Measurements from ENCODE around the gene MMP13. TPM values are rescaled to one million over a fixed set of nuclear protein-coding genes. Genes with fewer than 3 reads are reported as not detected.
"Not testable (repeated sequence)": the region's sequence is repeated elsewhere in the genome, so short reads cannot be mapped to it uniquely, and the experiment has no call there.

MMP13 gene
- total and polyA plus RNA-seq, 2 of the 4 experiments (the other 2 are of a cell fraction), result not detected

DNA sequence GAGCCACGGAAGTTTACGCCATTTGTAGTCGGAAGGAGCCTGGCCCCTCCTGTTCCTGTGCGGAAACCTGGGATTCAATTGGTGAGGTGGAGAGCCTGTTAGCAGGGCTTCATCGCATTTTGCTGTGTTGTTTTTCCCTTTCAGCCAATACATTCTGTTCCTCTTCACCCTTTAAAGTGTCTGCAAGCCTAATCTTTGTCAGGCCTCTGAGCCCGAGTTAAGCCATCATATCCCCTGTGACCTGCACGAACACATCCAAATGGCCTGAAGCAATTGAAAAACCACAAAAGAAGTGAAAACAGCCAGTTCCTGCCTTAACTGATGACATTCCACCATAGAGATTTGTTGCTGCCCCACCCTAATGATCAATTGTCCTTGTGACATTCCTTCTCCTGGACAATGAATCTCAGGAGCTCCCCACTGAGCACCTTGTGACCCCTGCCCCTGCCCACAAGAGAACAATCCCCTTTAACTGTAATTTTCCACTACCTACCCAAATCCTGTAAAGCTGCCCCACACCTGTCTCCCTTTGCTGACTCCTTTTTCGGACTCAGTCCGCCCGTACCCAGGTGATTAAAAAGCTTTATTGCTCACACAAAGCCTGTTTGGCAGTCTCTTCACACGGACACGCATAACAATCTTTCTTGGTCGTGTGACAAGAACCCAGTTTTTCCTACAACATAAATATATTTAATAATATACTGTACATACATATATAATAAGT, 43.6 kb downstream of the MMP13 start:
- CTCF ChIA-PET, result no interaction called here
- Histone ChIP-seq H3K9ac (ENCODE audit: low read depth, low read length) (no peak overlapping the region), H4K91ac (ENCODE audit: insufficient read depth, low read depth, low read length) (no peak overlapping the region)

DNA sequence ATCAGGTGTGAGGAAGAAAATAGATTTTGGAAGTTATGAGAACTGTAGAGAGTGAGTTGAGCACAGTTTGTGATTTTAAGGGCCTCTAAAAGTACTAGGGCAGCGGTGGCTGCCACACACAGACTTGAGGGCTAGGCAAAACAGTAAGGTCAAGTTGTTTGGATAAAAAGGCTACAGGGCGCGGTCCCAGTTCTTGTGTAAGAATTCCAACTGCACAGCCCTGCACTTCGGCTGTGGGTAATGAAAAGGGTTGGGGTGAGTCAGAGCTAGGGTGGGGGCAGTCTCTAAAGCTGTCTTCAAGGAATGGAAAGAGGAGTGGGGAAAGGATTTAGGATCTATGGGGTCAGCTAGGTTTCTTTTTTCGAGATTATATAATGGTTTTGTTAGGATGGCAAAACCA, 49.7 kb downstream of the MMP13 start:
- H3K27me3 ChIP-seq (ENCODE audit: control insufficient read depth, insufficient read depth, low read length); H2BK15ac ChIP-seq (ENCODE audit: low read depth, low read length); H3K27ac ChIP-seq (ENCODE audit: insufficient read depth, low read length); BruUV-seq (replicated peaks); POLR2A ChIA-PET (ENCODE audit: unreplicated experiment); H3K4ac ChIP-seq (ENCODE audit: low read depth, low read length); H2BK120ac ChIP-seq (ENCODE audit: low read depth, low read length); in situ Hi-C loops (cut with MboI; ENCODE audit: low sequenced_read_pairs); H4K8ac ChIP-seq (ENCODE audit: low read depth in 2 of 2, low read length in 2 of 2); H2AK5ac ChIP-seq (ENCODE audit: low read depth, low read length); H3K4me2 ChIP-seq (ENCODE audit: low read depth, low read length); H3K79me1 ChIP-seq (ENCODE audit: low read depth in 1 of 2, low read length in 2 of 2); H3K9me1 ChIP-seq (ENCODE audit: insufficient read depth, low read length); H4K5ac ChIP-seq (ENCODE audit: low read depth, low read length); H3K36me3 ChIP-seq (ENCODE audit: control insufficient read depth, insufficient read depth, low read length); H4K20me1 ChIP-seq (ENCODE audit: insufficient read depth, low read length); H3K9me3 ChIP-seq (ENCODE audit: control insufficient read depth, insufficient read depth, low read length); dilution Hi-C loops (cut with HindIII; ENCODE audit: low sequenced_read_pairs, unreplicated experiment); H3K23ac ChIP-seq (ENCODE audit: low read depth, low read length); H3K56ac ChIP-seq (ENCODE audit: extremely low read depth, insufficient read depth, low read length); H3K4me3 ChIP-seq (ENCODE audit: insufficient read depth, low read depth, low read length); H2BK5ac ChIP-seq (ENCODE audit: low read depth, low read length, poor library complexity, severe bottlenecking); intact Hi-C loops (cut with micrococcal nuclease); CTCF ChIA-PET; H3K18ac ChIP-seq (ENCODE audit: low read depth, low read length); H3K14ac ChIP-seq (replicated peaks; ENCODE audit: low read depth, low read length); H3K9ac ChIP-seq (ENCODE audit: low read depth, low read length); H2AFZ ChIP-seq (replicated peaks; ENCODE audit: low read length, poor library complexity); H2BK20ac ChIP-seq (ENCODE audit: low read depth, low read length); H4K91ac ChIP-seq (ENCODE audit: insufficient read depth, low read depth, low read length); ATAC-seq (ENCODE audit: low read depth); DNase-seq; H2AK9ac ChIP-seq (replicated peaks; ENCODE audit: low read depth, low read length, poor library complexity); H3K4me1 ChIP-seq (ENCODE audit: control insufficient read depth, insufficient read depth, low read length): not testable (repeated sequence)
- 80% methylated on average over 2 of the region's 5 CpGs; no CpG with 5 or more reads in 1 of the 2 experiments for WGBS, 2 experiments (ENCODE audit: extremely low coverage in 2 of 2, insufficient read length in 1 of 2)

More for the DNA sequence above, 43.6 kb downstream of the MMP13 start:
- Histone ChIP-seq H3K27ac (ENCODE audit: insufficient read depth, low read length) (no peak overlapping the region), H3K56ac (ENCODE audit: extremely low read depth, insufficient read depth, low read length) (no peak overlapping the region), H3K79me1 (ENCODE audit: low read depth in 1 of 2, low read length in 2 of 2) (no peaks in the 10 kb centered on the region), H2BK120ac (ENCODE audit: low read depth, low read length) (no peak overlapping the region), H3K36me3 (ENCODE audit: control insufficient read depth, insufficient read depth, low read length) (no peaks in the 10 kb centered on the region), H3K14ac (replicated peaks; ENCODE audit: low read depth, low read length) (no peak overlapping the region), H3K9me1 (ENCODE audit: insufficient read depth, low read length) (no peaks in the 10 kb centered on the region), H3K4ac (ENCODE audit: low read depth, low read length) (no peak overlapping the region), H2AK5ac (ENCODE audit: low read depth, low read length) (no peak overlapping the region), H2BK15ac (ENCODE audit: low read depth, low read length) (no peak overlapping the region), H4K8ac (ENCODE audit: low read depth in 2 of 2, low read length in 2 of 2) (no peak overlapping the region), H3K4me3 (ENCODE audit: insufficient read depth, low read depth, low read length) (no peak overlapping the region), H4K20me1 (ENCODE audit: insufficient read depth, low read length) (no peaks in the 10 kb centered on the region), H3K9me3 (ENCODE audit: control insufficient read depth, insufficient read depth, low read length) (no peaks in the 10 kb centered on the region), H3K4me2 (ENCODE audit: low read depth, low read length) (no peak overlapping the region), H3K27me3 (ENCODE audit: control insufficient read depth, insufficient read depth, low read length) (no peaks in the 10 kb centered on the region; the same call in 1 of the 2 replicates), H2AK9ac (replicated peaks; ENCODE audit: low read depth, low read length, poor library complexity) (no peak overlapping the region), H2AFZ (replicated peaks; ENCODE audit: low read length, poor library complexity) (no peak overlapping the region), H3K18ac (ENCODE audit: low read depth, low read length) (no peak overlapping the region), H3K23ac (ENCODE audit: low read depth, low read length) (no peak overlapping the region), H4K5ac (ENCODE audit: low read depth, low read length) (no peak overlapping the region), H3K4me1 (ENCODE audit: control insufficient read depth, insufficient read depth, low read length) (no peaks in the 10 kb centered on the region), H2BK20ac (ENCODE audit: low read depth, low read length) (no peak overlapping the region), H2BK5ac (ENCODE audit: low read depth, low read length, poor library complexity, severe bottlenecking) (no peak overlapping the region)
- POLR2A ChIA-PET (ENCODE audit: unreplicated experiment), result no interaction called here
- dilution Hi-C loops (cut with HindIII; ENCODE audit: low sequenced_read_pairs, unreplicated experiment) (no loop called here), intact Hi-C loops (cut with micrococcal nuclease) (no loop called here), in situ Hi-C loops (cut with MboI; ENCODE audit: low sequenced_read_pairs) (no loop called here)
- ATAC-seq (ENCODE audit: low read depth) (no peak), DNase-seq (no peak)
- 90% methylated on average over 4 of the region's 13 CpGs; no CpG with 5 or more reads in 1 of the 2 experiments for whole genome bisulfite sequencing, 2 experiments (ENCODE audit: extremely low coverage in 2 of 2, insufficient read length in 1 of 2)
- no TSS peak for BruUV-seq (replicated peaks)
- no peak for TF ChIP-seq CHD1 (IDR thresholded peaks at IDR 0.05; ENCODE audit: low read depth, low read length)
- TF ChIP-seq RCOR1 (IDR thresholded peaks at IDR 0.05; ENCODE audit: insufficient replicate concordance, low read length), result no peak
- no peak for TF ChIP-seq POLR2A (IDR thresholded peaks at IDR 0.05; ENCODE audit: low read depth, low read length)
- no peak for TF ChIP-seq SMC3 (IDR thresholded peaks at IDR 0.05; ENCODE audit: low read depth, low read length)
- TF ChIP-seq ELK1 (IDR thresholded peaks at IDR 0.05; ENCODE audit: borderline replicate concordance, low read depth, low read length), result no peak
- no peak for TF ChIP-seq RAD21 (IDR thresholded peaks at IDR 0.05; ENCODE audit: low read length)
- no peak for TF ChIP-seq MXI1 (IDR thresholded peaks at IDR 0.05; ENCODE audit: borderline replicate concordance, low read depth, low read length)
- no peak for TF ChIP-seq MAZ (IDR thresholded peaks at IDR 0.05; ENCODE audit: borderline replicate concordance, low read depth, low read length)
- TF ChIP-seq RFX5 (IDR thresholded peaks at IDR 0.05; ENCODE audit: low read depth, low read length), result no peak
- TF ChIP-seq BHLHE40 (IDR thresholded peaks at IDR 0.05; ENCODE audit: low read depth, low read length), result no peak
- no peak for TF ChIP-seq CEBPB (IDR thresholded peaks at IDR 0.05; ENCODE audit: low read depth, low read length)
